Ectodermal cell (in vitro differentiated cells): ENCODE results near the gene RARS1. TPM values are rescaled to one million over a fixed set of nuclear protein-coding genes. Genes with fewer than 3 reads are reported as not detected.
A peak's percentile ranks its signal among the peaks of the same experiment; 100 is the strongest.

Experiments used
- H3K27ac ChIP-seq: 2 replicates; pipeline ENCODE4 v1.7.0; 2013; ENCODE audit warnings: mild to moderate bottlenecking, low read depth, low read length; ENCODE audit not compliant: insufficient read depth, poor library complexity, severe bottlenecking
- H3K27me3 ChIP-seq: 2 replicates; pipeline ENCODE4 v1.7.0; 2013; ENCODE audit warnings: mild to moderate bottlenecking, low read length; ENCODE audit not compliant: insufficient read depth, control insufficient read depth, poor library complexity, severe bottlenecking
- H3K36me3 ChIP-seq: one replicate; pipeline ENCODE4 v1.7.0; 2013; ENCODE audit warnings: low read length; ENCODE audit not compliant: control insufficient read depth, insufficient read depth
- H3K4me1 ChIP-seq: one replicate; pipeline ENCODE4 v1.7.0; 2013; ENCODE audit warnings: low read length; ENCODE audit not compliant: control insufficient read depth, insufficient read depth
- H3K4me3 ChIP-seq: 2 replicates; pipeline ENCODE4 v1.7.0; 2013; ENCODE audit warnings: low read depth, low read length, control low read depth; ENCODE audit not compliant: insufficient read depth
- H3K9me3 ChIP-seq: 2 replicates; pipeline ENCODE4 v1.7.0; 2013; ENCODE audit warnings: mild to moderate bottlenecking, low read length, moderate library complexity; ENCODE audit not compliant: control insufficient read depth
- WGBS, 2 experiments: methylation state at CpG; one replicate each; pipeline ENCODE4 v1.1.7; 2013; ENCODE audit warnings: missing lambda C conversion rate in 2 of 2; 5-methylcytosine and 5-hydroxymethylcytosine counted together
- polyA plus RNA-seq, 4 experiments: library from polyadenylated mRNA; stranded (reverse); fragments of 50-300 nt; gene quantifications; one replicate each; pipeline ENCODE4 v1.2.3, GENCODE V29; 2013

RARS1 gene
- 103 TPM for polyA plus RNA-seq (2013, experiment 1 of 4)
- 116 TPM for polyA plus RNA-seq (2013, experiment 2 of 4)
- polyA plus RNA-seq (2013, experiment 3 of 4): 77.6 TPM
- 80.1 TPM for polyA plus RNA-seq (2013, experiment 4 of 4)

DNA sequence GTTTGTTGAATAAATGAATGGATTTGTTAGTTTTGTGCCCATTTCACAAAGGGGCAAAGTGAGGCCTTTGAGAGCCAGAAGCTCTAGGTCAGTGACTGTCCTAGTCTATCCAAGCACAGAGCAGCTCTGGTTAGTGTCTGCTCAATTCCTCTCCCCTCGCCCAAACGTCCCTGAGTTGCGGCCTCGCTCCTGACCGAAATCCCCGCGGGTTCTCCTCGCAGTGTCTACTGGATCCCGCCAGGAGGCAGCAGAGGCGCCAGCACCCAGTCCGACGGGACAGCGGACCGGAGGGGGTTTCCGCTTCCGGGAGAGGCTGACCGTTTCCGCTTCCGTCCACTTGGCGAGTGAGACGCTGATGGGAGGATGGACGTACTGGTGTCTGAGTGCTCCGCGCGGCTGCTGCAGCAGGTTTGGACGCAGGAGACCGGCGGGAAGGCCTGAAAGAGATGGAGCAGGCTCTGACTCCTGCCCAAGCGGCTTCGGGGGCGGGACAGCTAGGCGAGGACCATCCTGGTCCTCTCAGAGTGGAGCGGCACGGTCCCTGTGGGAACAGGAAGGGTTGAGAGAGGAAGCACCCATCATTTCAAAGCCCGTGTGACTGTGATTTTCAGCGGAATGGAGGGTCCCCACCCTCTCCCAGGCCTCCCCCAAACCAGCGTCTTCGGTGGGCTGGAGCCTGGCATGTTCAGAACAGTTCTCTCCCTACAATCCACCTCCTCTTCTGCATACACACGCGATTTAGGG, at the start of gene RARS1:
RARS1 (plus strand) TSS at position 336 of the 744 bp plus-strand sequence; CDS start at position 364, 28 bp downstream.
- Histone ChIP-seq H3K9me3 (no peaks in the 10 kb centered on the region), H3K36me3 (peaks cover 18% of the 10 kb centered on the region), H3K4me3 (peak within 1 kb of the TSS; percentile 73), H3K4me1 (no peaks in the 10 kb centered on the region), H3K27ac (no peak within 1 kb of the TSS), H3K27me3 (peaks cover 10% of the 10 kb centered on the region)
- 1 to 2% methylated on average over 40 of the region's 40 CpGs for WGBS, 2 experiments

DNA sequence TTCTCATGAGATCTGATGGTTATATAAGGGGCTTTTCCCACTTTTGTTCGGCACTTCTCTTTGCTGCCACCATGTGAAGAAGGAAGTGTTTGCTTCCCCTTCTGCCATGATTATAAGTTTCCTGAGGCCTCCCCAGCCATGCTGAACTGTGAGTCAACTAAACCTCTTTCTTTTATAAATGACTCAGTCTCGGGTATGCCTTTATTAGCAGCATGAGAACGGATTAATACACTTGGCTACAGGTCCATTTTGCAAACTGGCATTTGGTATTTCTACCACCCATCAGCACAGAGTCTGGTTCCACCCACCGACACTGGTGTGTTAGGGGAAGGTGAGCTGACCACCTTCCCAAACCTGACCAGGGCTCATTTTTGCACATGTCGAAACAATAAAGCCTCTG, 47.9 kb upstream of the RARS1 start:
- H3K9me3 ChIP-seq: no peaks in the 10 kb centered on the region
- no peaks in the 10 kb centered on the region for H3K27me3 ChIP-seq
- no peak overlapping the region for H3K4me3 ChIP-seq
- WGBS, 2 experiments: 92 to 96% methylated on average over 4 to 5 of the region's 5 CpGs
- no peak overlapping the region for H3K27ac ChIP-seq
- H3K4me1 ChIP-seq: peaks cover 9% of the 10 kb centered on the region
- no peaks in the 10 kb centered on the region for H3K36me3 ChIP-seq

DNA sequence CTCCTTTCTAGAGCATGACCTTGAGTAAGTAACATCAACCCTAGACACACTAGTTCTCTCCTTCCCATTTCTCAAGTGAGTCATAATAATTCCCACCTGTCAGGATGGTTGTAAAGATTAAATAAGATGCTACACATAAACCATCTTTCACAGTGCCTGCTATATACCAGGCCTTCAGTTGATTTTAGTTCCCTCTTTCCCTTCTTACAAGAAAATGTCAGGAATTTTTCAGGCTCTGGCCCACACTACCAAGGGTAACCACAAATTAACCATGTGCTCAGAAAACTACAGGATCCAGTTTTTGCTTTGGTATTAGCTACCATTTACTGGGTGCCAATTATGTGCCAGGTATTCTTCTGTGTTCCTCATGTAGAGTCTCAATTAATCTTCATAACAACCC, 42.7 kb upstream of the RARS1 start:
- Histone ChIP-seq H3K27ac (no peak overlapping the region), H3K36me3 (no peaks in the 10 kb centered on the region), H3K9me3 (no peaks in the 10 kb centered on the region)

DNA sequence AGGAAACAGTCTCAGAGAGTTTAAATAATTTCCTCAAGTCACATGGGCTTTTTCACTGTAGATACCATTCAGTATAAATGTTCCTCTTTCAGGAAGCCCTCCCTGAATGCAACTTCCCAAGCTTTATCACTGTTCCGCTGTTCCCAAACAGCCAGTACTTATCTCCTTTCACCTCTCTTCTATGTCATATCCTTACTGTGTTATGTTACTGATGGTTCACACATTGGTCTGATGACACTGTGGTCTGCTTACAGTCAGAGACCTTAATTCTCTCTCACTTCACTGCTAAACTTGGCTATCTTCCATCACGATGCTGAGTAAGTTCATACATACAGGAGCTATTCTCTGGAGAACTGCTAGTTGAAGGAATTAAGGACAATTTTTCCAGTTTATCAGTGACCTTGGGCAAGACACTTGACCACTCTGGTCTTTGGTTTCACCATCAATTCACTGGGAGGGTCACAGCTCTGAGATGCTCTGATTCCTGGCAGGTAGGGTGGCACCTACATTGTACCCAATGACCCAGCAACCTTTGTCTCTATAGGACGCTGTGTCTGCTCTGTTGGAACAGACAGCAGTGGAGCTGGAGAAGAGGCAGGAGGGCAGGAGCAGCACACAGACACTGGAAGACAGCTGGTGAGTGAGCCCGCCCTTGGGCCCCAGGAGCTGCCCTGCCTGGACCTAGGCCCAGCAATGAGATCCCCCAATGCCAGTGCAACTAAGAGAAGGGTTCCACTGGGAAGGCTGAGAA, 42.1 kb upstream of the RARS1 start:
- Histone ChIP-seq H3K4me1 (peaks cover 19% of the 10 kb centered on the region), H3K4me3 (no peak overlapping the region), H3K9me3 (no peaks in the 10 kb centered on the region), H3K27ac (no peak overlapping the region), H3K27me3 (no peaks in the 10 kb centered on the region), H3K36me3 (no peaks in the 10 kb centered on the region)
- 83 to 85% methylated on average over 4 of the region's 4 CpGs for WGBS, 2 experiments

More for the DNA sequence above, 42.7 kb upstream of the RARS1 start:
- H3K4me1 ChIP-seq: peaks cover 19% of the 10 kb centered on the region
- H3K27me3 ChIP-seq: no peaks in the 10 kb centered on the region
- H3K4me3 ChIP-seq: no peak overlapping the region

DNA sequence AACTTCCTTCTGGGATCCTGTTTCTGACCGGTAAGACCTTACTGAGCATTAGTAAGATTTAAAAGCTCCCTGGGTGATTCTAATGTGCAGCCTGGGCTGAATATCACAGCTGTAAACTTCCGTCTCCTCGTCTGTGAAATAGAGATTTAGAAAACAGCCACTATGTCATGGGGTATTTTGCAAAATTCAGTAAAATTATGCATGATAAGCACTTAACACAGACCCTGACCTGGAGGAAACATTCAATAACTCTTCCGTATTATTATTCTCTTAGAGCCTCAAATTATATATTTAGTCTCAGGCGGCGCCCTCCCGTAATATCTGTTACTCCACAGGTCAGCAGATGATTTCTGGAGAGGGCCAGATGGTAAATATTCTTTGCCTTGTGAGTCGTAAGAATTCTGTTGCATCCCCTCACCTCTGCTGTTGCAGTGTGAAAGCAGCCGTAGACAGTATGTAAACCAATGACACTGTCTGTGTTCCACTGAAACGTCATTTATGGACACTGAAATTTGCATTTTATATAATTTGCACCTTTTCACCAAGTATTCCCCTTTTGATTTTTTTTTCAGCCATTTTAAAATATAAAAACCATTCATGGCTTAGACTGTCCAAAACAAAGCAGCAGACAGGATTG, 39.2 kb upstream of the RARS1 start:
- H3K27ac ChIP-seq: peak overlapping the region; percentile 92
- WGBS, 2 experiments: 91 to 93% methylated on average over 10 of the region's 10 CpGs
- no peaks in the 10 kb centered on the region for H3K36me3 ChIP-seq
- H3K9me3 ChIP-seq: no peaks in the 10 kb centered on the region
- no peak overlapping the region for H3K4me3 ChIP-seq
- H3K27me3 ChIP-seq: no peaks in the 10 kb centered on the region
- peaks cover 19% of the 10 kb centered on the region for H3K4me1 ChIP-seq

DNA sequence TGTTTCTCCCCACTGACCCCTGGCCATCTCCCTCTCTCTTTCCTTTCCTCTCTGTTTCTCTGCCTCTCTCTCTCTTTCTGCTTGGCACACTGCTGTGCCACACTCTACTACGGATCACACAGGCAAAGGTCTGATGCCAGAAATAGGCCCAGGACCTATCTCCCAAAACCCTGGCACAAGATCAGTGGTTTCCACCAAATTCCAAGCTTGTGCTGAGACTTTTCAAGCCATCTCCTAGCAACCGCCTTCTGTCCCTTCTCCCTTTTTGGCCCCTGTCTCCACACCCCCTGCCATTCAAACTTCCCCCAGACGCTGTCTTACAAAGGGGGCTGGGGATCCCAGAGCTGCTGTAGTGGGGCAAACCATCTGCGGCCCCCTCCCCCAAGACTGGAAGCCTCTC, 38.5 kb upstream of the RARS1 start:
- Histone ChIP-seq H3K27me3 (no peaks in the 10 kb centered on the region), H3K4me1 (peaks cover 19% of the 10 kb centered on the region), H3K36me3 (no peaks in the 10 kb centered on the region), H3K9me3 (no peaks in the 10 kb centered on the region), H3K27ac (peak overlapping the region; percentile 92), H3K4me3 (no peak overlapping the region)
- 46 to 52% methylated on average over 4 of the region's 4 CpGs for WGBS, 2 experiments

DNA sequence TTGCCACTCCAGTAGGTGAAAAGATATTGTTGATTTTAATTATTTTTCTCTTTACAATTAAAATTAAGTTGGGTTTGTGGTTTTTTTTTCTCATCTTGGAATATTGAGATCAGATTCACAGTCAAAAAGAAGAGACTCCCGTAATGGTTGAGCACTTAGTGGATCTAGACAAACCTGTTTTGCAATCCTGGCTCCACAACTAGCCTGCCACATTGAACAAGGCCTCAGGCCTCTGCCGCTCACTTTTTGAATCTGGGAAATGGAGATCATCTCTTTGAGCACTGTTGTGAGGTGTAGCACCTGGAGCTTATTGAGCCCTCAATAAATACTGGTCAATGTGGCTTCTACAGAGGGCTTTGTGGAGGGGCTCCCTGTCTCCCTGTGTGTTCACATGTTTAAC, 37.1 kb upstream of the RARS1 start:
- Histone ChIP-seq H3K4me3 (no peak overlapping the region), H3K4me1 (peaks cover 19% of the 10 kb centered on the region), H3K27me3 (no peaks in the 10 kb centered on the region), H3K9me3 (no peaks in the 10 kb centered on the region), H3K27ac (no peak overlapping the region), H3K36me3 (no peaks in the 10 kb centered on the region)
- 91 to 100% methylated on average over 2 of the region's 2 CpGs for WGBS, 2 experiments

DNA sequence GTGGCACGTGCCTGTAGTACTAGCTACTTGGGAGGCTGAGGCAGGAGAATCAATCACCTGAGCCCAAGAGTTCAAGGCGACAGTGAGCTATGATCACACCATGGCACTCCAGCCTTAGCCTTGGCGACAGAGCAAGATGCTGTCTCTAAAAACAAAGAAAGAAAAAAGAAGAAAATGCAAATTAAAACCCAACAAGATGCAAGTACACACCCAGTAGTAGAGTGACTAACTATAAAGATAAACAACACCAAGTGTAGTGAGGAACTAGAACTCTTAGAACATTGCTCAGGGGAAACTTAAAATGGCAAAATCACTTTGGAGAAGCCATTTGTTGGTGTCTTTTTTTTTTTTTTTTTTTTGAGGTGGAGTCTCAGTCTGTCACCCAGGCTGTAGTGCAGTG, 34.7 kb upstream of the RARS1 start:
- WGBS, 2 experiments: 86 to 94% methylated on average over 3 of the region's 3 CpGs
- Histone ChIP-seq H3K4me3 (no peak overlapping the region), H3K4me1 (peaks cover 15% of the 10 kb centered on the region), H3K9me3 (no peaks in the 10 kb centered on the region), H3K27ac (no peak overlapping the region), H3K36me3 (no peaks in the 10 kb centered on the region), H3K27me3 (no peaks in the 10 kb centered on the region)

DNA sequence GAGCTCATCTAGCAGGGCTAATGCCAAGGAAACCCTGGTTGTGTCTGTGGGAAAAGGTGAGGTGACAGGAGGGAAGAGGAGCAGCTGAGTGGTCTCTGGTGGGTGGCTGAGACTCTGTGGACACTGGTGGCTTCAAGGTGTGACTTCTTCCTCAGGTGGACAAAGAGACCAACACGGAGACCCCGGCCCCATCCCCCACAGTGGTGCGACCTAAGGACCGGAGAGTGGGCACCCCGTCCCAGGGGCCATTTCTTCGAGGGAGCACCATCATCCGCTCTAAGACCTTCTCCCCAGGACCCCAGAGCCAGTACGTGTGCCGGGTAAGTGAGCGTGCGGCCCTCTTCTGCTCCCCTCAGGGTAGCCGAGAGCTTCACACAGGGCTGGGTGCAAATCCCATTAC, 31.1 kb upstream of the RARS1 start:
- Histone ChIP-seq H3K36me3 (peaks cover 13% of the 10 kb centered on the region), H3K4me3 (no peak overlapping the region), H3K27me3 (no peaks in the 10 kb centered on the region), H3K4me1 (no peaks in the 10 kb centered on the region), H3K27ac (no peak overlapping the region), H3K9me3 (no peaks in the 10 kb centered on the region)
- 94 to 95% methylated on average over 12 of the region's 12 CpGs for WGBS, 2 experiments

DNA sequence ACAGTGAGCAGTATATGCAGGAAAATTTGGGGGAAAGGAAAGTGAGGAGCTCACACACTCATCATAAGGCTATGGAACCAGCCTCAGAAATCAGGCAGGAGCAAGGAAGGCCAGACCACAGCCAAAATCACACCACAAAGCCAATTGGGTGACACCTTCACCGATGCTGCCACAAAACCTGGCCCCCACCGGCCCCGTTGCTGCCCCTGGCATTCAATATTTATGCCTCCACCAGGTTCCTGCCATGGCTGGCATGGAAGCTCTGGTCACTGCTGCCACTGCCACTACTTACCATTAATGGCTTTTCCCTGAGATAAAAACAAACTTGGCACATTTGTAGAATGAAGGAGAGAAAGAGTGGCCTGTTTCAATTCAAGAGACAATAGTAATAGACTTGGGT, 28.7 kb upstream of the RARS1 start:
- H3K36me3 ChIP-seq: peaks cover 13% of the 10 kb centered on the region

More for the DNA sequence above, 28.7 kb upstream of the RARS1 start:
- Histone ChIP-seq H3K27ac (no peak overlapping the region), H3K27me3 (no peaks in the 10 kb centered on the region), H3K9me3 (no peaks in the 10 kb centered on the region), H3K4me3 (no peak overlapping the region), H3K4me1 (no peaks in the 10 kb centered on the region)
- 97% methylated on average over 3 of the region's 3 CpGs for WGBS, 2 experiments
